ENCODE data around the gene GRIK1.

The GRIK1 gene

GRCh38 chr21:29771491-29772066 is 168.2 kb downstream of the GRIK1 start:
- DNase-seq = no peak

DNA sequence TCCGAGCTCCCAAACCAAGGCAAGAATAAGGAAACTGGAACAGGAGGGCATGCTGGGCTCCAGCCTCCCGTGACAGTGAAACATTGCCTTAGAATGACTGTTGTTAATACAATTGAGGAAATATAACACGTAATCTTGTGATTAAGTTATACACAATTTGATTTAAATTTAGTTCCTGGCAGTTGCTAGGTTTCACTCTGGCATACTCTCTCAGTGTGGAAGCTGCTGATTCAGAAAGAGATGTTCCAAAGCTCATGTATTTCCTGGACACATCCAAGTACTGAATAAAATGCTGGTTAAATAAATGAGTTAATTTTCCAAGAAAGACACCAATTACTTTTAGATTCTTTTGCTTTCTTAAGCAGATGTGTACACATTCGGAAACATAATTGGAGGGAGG is 176.1 kb downstream of the GRIK1 start:
- DNase-seq = no peak

GRCh38 chr21:29762570-29763082 is 177.2 kb downstream of the GRIK1 start:
- no peak for DNase-seq

DNA sequence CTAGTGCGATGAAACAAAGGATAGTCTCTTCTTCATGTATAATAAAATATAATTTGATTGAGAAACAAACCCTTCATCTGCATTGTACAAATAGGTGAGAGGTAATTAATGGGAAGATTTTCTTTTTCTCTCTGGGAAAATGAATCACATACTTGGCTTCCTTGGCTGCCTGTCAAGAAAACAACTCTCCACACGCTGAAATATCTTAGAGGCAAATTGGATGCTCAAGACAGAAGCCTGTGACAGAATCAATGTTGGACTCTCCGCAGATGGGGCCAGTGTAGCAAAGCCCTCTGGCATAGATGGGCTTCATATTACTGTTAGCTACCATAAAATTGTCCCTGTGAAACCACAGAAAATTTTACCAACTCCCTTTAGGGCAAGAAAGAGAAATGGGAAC is 186.6 kb downstream of the GRIK1 start:
- DNase-seq = no peak

DNA sequence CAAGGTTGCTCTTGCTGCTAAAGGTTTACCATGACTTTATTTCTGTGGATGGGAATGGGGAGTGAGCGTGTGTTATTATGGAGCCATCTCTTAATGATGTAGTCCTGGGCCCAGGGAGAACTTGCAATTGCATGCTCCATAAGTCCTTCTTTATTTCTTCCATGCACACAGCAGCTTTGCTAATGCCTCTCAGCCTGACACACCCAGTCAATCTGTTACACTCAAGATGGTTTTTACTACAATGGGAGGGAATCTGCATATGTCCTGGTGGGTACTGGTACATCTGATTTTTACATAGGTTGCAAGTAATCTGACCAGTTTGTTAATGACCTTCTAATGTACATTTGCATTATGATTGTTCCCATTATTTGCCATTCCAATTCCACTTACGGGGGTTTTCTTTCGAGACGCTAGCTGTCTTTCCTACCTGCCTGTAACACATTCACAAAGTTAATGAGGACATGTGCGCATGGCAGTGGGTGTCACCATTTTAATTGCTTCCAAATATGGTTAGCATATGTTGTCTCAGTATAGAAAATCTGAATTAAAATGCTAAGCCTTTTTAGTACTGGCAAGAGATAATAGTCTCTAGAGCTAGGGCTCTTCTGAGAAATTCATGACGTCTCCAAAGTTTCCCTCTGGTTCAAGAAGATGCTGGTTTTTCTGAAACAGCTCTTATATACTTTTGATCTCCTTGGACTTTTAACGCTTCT is 188.2 kb downstream of the GRIK1 start:
- DNase-seq = no peak

DNA sequence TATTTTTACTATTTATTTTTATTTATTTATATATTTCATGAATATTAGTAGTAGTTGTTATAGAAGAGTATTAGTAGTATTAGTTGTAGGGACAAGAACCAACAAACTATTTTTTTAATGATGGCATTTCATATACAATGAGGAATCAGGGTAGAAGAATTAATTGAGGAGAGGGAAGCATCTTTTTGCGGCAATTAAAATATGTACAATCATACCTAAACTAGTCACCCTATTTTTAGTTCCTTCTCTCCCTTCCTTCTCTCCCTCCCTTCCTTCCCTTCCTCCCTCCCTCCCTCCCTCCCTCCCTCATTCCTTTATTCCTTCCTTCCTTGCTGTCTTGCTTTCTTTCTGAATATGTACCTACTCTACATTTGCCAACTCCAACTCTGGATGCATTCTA is 189.8 kb downstream of the GRIK1 start:
- no peak for DNase-seq

DNA sequence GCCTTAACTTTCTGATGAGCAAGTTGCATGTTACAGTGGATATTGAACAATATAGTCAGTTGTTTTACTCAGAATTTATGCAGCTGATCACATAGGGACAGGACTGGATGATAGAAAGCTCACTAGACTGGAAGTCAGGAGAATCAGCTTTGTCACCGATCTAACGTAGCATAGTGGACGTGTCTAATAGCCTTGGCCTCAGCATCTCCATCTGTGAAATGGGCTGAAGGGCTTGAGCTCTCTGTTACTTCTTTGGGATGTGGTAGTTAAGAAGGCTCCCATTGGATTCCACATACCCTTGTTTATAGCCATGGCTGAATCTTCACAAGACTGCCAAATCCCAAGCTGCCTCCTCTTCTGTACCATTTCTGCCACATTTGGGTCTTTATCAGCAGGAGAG is 190.6 kb downstream of the GRIK1 start:
- DNase-seq = no peak

DNA sequence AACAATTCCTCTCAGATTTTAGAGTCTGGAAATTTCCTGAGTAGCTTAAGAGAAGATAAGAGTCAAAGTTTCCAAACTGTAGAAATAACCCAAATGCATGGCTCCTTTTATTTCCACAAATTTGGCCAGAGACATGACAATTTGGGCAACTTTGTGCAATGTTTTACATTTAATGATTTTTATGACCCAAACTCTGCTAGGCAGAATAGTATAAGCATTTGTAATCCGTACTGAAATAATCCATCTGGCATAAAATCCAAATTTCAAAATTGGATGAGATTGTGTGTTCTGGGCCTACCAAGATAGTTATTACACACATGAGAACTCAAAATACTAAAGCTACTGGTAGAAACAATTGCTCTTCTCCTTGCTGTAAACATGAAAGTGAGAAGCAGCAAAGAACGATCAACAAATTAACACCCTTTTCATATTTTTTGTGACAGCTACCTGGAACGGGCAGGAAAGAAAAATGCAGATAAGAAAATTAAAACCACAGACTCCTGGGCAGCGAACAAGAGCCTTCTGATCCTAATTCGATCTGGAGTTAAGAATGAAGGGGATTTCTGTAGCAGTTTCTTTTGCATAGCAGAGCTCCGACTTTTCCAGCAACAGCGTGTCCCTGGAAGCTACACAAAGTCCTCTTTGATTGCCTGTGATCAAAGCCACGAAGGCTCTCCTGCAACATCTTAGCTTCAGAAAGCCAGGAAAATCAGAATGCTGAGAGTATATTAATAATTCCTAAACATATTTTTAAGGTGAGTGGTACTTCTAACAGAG is 191.2 kb downstream of the GRIK1 start:
- no peak for DNase-seq

DNA sequence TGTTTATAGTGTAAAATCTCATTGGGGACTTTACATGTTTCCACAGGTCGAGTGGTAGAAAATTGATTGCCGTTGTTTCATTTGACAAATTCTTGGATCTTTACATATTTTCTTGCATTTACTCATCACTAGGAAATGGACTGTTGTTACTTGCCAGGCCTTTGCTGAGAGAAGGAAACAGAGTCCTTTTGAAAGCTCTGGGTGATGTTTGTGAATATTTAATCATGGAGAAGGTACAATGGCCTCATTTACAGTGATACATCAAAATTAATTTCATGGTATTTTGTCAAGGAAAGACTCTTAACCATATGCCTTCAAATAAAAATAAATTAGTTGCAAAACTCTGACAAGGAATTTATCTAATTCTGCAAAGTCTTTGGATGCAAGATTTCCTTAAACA is 198.0 kb downstream of the GRIK1 start:
- no peak for DNase-seq

DNA sequence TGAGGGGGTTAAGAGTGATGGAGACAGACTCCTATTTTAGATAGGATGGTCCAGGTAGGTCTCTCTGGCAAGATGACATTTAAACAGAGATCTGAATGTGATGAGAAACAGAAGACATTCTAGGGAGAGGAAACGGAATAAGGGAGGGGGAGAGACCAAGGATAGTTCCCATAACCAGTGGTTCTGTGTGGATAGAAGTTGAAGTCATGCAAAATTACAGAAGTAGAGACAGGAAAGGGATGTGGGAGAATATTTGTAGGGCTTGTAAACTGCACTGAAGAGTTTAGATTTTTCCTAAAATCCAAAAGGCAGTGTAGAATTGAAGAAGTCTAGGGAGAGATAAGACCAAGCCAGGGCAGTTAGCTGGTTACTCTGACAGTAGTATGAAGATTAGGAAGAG is 200.6 kb downstream of the GRIK1 start:
- DNase-seq = no peak

GRCh38 chr21:29738730-29739129 is 201.1 kb downstream of the GRIK1 start:
- no peak for DNase-seq

DNA sequence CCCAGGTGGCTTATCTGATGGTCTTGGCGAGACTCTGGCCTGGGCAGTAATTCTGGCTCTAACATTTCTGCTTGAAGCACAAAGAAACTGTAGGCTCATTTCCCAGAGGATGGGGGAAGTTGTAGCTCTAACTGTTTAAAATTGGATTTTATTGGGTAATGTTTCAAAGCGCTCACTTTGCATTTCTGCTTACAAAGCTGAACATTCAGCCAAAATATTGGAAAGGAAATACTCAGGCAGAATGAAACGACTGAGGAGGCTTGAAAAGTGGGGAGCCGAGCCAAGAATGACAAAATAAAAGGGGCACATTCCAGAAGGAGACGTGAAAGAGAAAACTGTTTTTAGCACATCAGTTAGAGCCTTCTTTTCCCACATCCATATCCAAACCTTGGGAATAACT is 202.6 kb downstream of the GRIK1 start:
- no peak for DNase-seq

GRCh38 chr21:29730281-29730680 is 209.5 kb downstream of the GRIK1 start:
- DNase-seq = no peak

DNA sequence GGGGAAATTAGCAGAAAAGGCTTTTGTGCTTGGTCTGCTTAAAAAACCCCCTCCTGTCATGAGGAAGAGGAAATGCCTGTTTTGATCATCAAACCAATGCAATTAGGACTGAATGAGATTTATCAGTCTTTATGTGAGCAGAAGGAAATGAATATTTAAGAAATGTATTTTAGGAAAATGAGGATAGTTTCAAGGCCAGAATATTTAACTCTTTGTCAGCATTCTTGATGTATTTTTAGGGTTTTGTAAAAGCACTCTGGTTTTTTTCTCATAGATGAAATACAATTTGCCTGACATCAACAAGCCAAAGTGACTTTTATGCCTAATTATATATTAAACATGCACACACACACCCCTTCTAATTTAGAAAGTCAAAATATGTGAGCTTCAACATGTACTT is 213.8 kb downstream of the GRIK1 start:
- no peak for DNase-seq

GRCh38 chr21:29725025-29725736 is 214.6 kb downstream of the GRIK1 start:
- DNase-seq = no peak

DNA sequence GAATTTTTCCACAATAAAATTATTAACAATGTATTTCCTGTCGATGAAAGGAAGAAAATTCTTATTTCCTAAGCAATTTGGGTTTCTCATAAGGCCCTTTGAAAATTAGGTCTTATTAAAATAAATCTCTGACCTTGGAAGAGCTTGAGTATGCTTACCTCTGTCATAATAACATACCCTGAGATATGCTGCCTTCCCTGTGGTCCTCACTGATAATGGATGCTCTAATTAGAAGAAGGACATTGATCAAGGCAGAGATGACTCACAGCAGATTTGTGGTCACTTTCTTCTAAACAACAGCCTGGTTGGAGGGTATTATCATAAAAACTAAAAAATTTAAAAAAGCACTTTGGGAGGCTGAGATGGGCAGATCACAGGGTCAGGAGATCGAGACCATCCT is 217.8 kb downstream of the GRIK1 start:
- DNase-seq = no peak

DNA sequence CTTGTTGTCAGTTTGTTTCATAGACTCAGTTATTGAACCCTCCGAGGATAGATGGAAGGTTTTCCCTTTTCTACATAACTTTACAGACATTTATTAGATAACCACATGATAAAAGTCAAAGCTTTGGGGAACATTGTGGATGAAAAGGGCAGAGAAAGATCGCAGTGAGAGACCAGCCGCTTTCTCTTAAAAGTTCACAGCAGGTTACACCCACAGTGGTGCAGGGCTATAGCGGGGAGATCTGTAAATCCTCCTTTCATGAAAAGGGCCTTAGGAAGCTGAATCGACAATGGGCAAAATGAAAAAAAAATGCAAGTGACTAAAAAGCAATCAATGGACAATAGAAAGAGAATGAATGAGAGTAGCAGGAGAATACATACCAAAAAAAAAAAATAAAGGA is 218.6 kb downstream of the GRIK1 start:
- DNase-seq = no peak

DNA sequence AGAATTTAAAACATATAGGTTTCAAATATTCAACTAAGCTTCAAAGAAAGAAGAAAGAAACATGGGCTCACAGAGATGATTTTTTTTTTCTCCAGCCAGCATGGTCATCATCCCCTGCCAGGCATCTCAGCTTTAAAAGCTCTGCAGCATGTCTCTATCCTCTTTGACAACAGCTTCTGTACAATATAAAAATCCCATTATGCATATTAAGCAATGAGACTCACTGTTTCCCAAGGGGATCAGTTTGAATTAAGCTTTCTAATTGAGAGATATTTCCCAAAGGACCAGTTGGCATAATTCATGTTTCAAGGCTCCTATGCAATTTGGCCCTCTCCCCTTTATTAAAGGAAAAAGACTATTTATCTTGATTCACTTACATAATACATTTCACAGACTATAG is 220.3 kb downstream of the GRIK1 start:
- DNase-seq = no peak

GRCh38 chr21:29718081-29718815 is 221.5 kb downstream of the GRIK1 start:
- DNase-seq = no peak

DNA sequence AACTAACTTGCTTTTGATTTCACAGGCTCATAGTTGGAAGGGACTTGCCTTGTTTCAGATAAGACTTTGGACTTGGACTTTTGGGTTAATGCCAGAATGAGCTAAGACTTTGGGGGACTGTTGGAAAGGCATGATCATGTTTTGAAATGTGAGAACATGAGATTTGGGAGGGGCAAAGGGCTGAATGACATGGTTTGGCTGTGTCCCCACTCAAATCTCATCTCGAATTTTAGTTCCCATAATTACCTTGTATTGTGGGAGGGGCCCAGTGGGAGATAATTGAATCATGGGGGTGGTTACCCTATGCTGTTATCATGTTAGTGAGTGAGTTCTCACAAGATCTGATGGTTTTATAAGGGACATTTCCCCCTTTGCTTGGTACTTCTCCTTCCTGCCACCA is 222.1 kb downstream of the GRIK1 start:
- DNase-seq = no peak

GRCh38 chr21:29716753-29717152 is 223.0 kb downstream of the GRIK1 start:
- DNase-seq = no peak

DNA sequence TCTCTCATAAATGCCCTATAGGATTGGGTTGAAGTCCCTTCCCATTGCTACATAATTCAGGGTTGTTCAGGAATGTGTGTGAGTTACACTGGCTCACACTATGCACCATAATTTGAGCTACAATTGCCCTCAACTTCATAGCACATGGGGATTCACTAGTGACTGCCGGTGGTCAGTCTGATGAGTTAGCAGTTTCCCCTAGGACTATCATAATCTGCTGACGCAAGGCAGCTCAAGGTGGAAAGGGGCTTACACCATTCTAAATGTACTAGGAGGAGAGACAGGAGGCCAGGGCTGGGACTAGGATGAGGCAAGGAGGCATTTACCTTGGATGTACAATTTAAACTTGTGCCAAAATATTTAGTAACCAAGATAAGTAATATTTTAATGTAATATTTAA is 224.7 kb downstream of the GRIK1 start:
- DNase-seq = no peak

GRCh38 chr21:29712818-29713217 is 227.0 kb downstream of the GRIK1 start:
- no peak for DNase-seq

Measured in islet precursor cell (in vitro differentiated cells).